DLD1 (cell line): ENCODE results near the gene LDB3.

Experiments
- in situ Hi-C: cut with HindIII; loops from 2 replicates; pipeline ENCODE4 v1.10.0; 2017; ENCODE audit warnings: low sequenced_read_pairs

Gene LDB3

DNA sequence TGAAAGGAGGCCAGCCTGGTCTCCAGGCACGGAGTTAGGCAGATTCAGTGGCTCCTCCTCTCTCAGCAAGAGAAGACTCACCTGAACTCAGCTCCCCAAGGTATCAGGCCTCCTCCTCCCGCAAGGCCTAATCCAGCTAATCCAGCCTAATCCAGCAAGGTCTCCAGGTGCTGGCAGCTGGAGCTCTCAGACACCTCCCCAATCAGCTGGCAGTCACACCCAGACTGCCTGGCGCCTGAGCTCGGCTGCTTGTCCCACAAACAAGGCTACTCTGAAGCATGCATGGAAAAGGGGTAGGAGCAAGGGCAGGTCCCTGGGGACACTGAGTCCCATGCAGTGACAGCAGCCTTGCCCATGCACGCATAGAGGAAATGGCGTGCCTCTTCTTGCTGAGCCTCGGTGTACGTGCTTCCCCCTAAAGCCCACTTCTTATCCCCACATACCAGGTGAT lies 17.3 kb upstream of the LDB3 start:
- in situ Hi-C loops = no loop called here

DNA sequence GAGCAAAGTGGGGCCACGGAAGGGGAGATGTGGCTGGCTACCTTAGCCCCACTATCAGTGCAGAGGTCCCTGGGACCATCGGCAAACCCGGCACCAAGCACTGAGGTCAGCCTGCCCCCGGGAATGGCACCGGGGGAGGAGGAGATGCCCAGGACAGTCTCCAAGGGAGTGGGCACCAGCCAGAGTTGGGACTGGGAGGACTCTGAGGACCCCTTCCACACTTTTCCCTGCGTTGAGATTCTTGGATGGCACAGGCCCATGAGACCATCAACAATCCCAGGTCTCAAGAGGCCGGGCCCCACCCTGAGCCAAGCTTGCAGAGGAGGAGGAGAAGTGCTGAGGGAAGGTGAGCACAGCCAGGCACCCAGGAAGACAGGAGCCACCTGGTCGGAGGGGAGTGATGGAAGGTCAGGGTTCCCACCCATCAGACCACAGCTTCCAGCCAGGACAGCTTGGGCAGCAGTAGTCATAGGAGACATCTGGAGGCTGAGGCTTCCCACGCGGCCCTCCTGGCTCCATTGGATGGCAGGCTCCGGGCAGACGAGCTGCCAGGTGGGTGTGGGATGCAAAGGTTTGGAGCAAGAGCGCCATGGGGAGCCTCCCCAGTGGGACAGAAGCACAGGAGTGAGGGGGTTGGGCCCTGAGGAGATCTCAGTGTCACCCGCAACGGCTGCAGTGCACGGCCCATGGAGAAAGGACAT lies 16.5 kb upstream of the LDB3 start:
- in situ Hi-C loops = no loop called here

DNA sequence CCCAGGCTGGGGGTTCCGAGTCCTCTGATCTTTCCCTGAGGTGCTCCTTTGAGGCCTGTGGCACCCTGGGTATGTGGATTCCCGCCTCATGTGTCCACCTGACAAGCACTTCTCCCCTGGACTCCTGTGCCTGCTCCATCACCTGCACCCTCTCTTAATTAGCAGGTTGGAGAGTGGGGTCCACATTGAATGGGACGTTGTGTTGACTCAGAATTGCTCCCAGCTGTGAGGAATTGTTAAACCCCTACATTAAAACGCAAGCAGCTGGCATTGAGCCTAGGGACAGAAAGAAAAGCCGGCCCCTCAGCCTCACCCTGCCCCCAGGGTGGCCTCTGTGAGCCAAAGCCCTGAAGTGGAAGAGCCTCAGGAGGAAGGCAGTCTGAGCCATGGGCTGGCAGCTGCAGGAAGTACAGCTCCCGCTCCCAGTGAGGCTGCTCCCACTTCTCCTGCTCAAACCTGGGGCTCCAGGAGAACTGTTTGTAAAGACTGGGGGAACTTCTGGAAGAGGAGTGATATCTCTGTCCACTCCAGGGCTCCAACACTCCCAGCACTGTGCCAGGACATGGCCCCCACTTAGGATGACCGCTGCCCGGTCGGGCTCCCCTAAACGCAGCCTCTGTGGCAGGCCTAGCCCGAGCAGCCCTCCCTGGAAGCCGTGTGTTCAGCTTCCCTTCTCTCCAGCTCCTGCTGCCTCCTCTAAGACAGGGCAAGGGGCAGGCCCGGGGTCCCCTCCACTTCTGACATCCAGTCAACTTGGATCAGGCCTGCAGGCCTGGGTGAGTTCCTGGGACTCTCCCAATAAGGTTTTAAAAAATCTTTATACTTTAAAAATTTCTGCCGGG lies 15.7 kb upstream of the LDB3 start:
- in situ Hi-C loops = no loop called here

DNA sequence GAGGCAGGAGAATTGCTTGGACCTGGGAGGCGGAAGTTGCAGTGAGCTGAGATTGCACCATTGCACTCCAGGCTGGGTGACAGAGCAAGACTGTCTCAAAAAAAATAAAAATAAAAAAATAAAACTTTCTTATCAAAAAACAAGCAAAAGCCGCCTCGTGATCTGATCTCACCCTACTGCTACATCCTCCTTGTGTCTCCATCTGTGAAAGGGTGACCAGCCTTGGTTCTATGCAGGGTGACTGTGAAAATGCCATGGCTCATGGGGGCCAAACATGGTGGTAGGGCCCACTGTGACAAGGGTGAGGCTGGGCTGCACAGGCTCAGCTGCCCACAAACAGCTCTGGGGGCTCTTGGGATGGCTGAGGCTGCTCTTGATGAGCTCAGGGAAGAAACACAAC lies 14.9 kb upstream of the LDB3 start:
- in situ Hi-C loops = no loop called here

DNA sequence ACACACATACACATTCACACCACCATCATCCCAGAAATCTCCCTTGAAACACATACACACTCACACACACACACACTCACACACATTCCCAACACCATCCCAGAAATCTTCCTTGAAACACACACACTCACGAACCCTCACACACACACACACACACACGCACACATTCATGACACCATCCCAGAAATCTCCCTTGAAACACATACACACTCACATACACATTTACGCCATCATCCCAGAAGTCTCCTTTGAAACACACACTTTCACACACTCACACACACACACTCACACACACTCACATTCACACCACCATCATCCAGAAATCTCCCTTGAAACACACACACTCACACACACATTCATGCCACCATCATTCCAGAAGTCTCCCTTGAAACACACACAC lies 14.3 kb upstream of the LDB3 start:
- in situ Hi-C loops = no loop called here

DNA sequence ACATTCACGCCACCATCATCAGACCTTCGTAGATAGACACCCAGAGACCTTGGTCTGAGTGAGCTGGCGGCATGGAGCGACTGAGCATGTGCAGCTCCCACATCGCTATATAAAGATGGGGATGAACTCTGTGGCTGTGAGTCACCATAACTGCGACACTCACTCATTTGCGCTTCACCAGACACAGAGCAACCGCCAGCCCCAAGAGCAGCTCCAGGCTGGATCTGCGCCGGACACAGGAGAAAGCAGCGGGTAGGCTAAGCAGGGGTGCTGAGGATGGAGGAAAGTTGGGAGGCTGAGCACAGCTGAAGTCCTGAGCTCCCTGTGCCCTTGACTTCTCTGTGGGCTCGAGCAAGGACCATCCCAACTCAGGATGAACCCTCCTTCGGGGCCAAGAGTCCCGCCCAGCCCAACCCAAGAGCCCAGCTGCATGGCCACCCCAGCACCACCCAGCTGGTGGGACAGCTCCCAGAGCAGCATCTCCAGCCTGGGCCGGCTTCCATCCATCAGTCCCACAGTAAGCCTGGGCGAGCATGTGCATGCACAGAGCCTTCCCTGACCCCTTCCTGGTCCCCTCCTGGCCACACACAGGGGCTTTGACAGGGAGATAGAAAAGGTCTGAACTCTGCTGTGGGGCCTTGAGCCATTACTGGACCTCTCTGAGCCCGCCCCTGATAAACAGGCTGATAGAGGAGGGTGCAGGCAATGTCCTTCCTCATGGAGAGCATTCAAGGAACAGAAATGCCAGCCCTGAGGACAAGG lies 13.7 kb upstream of the LDB3 start, which contains the start of gene OPN4:
Gene OPN4, plus strand, starts transcription at position 137 of the 762 bp plus-strand sequence. Its CDS starts 237 bp downstream, at position 374.
- in situ Hi-C loops = no loop called here

DNA sequence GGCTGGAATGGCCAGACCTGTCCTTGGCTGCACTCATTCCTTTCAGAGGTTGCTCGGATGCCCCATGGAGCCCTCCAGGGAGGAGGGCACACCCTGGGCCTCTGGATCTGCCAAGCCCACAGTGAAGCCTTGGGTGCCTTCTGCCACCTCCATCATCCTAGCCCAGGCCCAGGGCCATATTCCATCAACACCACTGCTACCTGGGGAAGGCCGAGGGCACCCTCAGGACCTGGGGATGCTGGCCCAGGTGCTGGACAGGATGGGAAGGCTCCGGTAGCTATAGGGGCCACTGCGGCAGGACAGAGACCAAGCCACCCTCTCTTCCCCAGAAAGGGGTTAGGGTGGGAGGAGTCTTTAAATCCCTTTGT lies 13.2 kb upstream of the LDB3 start:
- in situ Hi-C loops = no loop called here

DNA sequence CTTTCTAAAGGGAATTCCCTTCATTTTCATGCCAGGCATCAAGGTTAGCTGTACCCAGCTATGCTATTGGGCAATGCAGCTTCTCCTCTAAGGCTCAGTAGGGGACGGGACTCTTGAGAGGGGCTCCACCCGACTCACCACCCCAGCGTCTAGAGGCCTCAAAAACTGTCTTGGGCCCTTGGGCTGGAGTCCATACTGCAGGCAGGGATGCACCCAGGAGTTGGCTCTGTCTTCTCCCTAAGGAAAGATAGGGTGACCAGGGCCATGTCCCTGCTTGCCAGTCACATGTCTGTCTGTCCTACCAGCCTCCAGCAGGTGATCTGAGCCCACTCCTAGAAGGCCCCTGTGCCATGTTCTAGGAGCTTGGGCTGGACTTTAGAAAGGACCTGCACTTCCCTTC lies 12.7 kb upstream of the LDB3 start:
- in situ Hi-C loops = no loop called here

DNA sequence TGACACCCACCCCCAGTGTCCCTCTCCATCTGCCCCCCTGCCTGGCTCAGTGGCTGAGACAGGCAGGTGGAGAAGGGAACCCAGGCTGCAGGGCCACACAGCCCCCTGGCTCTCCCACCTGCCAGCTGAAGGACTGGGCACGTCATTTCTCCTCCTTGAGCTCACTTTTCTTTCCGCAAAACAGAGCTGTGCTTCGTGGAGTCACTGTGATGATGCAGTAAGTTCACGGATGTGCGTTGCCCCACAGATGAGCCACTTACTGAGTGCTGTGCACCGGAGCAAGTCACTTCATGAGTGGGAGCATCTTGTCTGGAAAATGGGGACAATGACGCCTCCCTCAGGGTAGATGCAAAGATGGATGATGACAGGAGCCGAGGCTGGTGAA lies 11.3 kb upstream of the LDB3 start:
- in situ Hi-C loops = no loop called here

DNA sequence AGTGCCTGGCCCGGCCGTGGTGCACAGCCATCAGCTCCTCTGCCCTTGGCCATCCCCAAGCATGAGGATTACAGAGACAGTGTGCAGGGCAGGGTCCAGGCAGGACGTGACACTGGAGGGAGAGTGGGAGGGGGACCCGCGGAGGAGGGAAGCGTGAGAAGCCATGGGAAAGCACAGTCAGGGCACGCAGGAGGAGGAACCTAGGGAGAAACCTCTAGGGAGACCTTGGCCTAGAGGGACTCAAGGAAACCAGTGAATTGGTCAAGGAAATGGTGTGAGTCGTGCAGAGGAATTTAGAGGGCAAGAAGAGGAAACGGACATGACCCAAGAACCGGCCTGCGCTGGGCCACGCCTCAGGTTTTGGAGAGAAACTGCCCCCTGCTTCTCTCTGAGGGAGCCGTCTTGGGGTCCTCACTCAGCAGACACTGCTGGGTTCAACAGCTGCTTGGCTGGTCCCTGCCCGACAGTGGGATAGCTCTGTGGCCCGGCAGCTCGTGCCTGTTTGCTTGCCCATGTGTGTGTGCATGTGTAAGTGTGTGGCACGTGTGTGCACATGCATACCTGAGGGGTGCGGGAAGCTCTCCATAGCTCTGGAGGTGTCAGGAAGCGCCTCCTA lies 10.8 kb upstream of the LDB3 start:
- in situ Hi-C loops = no loop called here

DNA sequence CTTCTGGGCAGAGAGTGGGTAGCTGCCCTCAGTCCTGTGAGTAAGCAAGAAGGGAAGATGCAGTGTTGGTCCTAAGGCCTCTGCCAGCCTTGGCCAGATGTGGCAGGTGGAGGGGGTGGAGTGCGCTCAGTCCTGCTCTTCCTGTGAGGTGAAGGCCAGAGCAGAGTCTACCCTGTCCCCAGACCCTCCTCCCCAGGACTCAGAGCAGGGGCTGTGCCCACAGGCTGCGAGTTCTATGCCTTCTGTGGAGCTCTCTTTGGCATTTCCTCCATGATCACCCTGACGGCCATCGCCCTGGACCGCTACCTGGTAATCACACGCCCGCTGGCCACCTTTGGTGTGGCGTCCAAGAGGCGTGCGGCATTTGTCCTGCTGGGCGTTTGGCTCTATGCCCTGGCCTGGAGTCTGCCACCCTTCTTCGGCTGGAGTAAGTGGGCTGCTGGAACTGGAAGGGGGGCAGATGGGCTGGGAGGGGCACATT lies 10.0 kb upstream of the LDB3 start:
- in situ Hi-C loops = no loop called here

DNA sequence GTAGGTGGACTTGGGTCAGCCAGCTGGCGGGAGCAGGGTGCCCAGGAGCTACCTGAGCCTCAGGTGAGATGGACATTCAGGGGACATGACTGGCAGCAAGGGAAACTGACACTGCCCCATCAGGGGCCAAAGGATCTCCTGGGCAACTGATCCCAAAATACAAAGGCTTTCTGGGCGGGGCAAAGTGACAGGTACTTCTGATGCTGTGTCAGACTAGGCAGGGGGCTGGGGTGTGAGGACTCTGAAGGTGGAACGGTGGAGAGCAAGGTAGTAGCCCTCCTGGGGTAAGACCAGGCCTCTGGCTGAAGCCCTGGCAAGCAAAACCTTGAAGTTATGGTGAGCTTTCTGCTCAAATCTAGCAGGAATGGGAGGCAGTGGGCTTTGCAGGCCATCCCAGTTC lies 9.6 kb upstream of the LDB3 start:
- in situ Hi-C loops = no loop called here

DNA sequence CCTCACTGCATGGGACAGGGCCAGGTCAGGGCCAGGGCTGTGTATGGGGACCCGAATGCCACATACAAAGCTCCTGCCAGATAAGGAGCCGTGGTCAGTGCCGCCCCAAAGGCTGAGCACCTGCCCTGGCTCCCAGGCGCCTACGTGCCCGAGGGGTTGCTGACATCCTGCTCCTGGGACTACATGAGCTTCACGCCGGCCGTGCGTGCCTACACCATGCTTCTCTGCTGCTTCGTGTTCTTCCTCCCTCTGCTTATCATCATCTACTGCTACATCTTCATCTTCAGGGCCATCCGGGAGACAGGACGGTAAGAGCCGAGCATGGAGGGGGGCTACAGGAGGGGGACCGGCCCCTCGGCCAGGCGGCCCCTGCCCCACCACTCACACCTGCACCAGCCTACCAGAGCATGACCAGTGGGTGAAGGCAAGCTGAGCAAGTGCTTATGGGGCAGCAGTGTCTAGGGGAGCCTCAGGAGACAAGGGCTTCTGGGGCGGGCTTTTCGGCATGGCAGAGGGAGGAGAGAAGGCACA lies 9.1 kb upstream of the LDB3 start:
- in situ Hi-C loops = no loop called here

DNA sequence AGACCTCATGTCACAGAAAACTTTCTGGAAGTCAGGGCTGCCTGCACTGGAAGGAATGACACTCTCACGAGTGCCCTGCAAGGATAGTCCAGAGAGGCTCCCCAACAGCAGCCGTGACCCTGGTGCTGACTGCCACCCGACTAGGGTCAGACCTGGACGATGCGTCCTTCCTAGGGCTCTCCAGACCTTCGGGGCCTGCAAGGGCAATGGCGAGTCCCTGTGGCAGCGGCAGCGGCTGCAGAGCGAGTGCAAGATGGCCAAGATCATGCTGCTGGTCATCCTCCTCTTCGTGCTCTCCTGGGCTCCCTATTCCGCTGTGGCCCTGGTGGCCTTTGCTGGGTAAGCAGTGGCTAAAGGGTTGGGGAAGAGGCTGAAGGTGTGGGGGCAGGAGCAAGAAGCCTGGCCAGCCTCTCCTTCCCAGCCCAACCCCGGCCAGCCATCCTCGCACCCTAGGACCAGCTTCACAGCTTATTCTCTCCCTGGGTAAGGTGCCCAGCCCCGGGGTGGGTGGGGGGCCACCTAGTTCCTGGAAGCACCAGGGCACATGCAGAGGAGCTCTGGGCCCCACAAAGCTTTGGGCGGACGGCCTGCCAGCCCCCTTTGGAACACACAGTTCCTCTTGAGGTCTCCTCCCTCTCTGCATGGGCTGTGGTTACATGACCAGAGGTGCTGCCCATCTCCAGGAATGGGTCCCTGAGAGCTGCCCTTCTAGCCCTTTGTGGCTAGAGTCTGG lies 8.4 kb upstream of the LDB3 start:
- in situ Hi-C loops = no loop called here

DNA sequence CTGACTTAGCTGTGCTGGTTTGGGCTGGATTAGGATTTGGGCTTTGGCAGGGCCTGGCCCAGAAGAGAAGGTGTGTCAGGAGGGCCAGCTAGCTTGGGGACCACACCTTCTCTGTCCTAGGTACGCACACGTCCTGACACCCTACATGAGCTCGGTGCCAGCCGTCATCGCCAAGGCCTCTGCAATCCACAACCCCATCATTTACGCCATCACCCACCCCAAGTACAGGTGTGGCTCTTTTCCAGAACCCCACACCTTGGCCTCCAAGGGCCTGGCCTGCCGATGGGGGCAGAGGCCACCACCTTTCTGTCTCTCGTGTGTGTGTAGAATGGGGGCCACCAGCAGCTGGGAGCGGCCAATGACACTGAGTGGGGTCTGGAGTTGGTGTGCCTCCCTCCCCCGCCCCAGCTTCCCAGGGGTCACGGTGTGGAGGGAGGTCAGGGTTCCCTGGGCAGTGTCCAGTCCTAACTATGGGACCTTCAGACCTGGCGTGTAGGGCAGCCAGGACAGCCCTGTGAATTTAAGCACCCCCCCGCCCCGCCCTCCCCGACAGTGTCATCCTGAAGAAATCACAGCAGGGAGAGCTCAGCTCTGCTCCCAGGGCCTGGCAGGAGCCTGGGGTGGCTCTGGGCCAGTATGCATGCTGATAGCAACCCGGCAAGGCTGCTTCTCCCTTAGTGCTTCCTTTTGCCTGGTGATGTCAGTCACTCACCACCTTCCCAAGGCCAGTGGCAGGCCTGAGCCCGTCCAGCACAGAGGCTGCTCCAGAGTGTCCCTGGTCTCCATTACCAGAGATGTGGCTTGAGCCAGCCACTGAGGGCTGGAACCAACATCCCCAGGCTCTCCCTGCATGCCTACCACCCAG lies 6.9 kb upstream of the LDB3 start:
- in situ Hi-C loops = no loop called here

DNA sequence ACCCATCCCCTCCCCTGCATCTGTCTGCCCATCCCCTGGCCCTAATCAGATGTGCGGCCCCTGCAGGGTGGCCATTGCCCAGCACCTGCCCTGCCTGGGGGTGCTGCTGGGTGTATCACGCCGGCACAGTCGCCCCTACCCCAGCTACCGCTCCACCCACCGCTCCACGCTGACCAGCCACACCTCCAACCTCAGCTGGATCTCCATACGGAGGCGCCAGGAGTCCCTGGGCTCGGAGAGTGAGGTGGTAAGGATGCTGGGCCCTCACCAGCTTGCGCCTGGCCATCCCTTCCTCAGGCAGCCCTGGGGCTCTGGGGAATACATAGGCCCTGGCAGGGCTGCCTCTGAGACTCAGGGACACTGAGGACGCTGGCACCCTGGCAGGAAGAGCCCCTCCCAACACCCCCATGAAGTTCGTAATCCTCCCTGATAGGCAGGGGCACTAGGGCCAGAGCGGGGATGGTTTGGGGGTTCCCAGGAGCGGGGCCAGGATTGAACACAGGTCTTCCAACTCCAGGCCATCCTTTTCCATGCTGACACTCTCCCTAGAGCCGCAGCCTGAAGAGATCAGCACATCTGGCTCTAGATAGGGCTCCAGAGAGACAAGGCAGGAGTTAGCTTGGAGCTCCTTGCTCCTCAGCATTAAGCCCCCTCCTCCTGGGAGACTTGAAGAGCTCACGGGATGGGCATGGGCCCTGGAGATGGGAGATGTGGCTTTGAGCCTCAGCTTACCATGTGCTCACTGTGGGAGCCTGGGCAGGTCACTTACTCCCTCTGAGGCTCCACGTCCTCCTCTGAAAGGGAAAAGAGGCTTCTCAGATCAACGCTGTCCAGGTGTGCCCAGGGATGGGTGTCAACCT lies 5.9 kb upstream of the LDB3 start:
- in situ Hi-C loops = no loop called here

DNA sequence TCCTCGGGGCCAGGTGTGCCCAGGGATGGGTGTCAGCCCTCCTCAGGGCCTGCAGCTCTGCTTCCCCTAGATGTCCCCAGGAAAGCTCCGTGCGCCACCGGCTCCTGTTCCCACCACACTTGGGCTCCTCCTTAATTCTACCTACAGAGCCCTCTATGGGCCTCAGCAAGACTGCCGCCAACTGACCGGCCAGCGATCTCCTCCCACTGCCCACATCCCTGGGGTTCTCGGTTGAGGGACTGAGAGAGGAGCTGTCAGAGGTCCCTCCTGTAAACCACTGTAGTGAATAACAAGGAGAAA lies 5.3 kb upstream of the LDB3 start:
- in situ Hi-C loops = no loop called here

DNA sequence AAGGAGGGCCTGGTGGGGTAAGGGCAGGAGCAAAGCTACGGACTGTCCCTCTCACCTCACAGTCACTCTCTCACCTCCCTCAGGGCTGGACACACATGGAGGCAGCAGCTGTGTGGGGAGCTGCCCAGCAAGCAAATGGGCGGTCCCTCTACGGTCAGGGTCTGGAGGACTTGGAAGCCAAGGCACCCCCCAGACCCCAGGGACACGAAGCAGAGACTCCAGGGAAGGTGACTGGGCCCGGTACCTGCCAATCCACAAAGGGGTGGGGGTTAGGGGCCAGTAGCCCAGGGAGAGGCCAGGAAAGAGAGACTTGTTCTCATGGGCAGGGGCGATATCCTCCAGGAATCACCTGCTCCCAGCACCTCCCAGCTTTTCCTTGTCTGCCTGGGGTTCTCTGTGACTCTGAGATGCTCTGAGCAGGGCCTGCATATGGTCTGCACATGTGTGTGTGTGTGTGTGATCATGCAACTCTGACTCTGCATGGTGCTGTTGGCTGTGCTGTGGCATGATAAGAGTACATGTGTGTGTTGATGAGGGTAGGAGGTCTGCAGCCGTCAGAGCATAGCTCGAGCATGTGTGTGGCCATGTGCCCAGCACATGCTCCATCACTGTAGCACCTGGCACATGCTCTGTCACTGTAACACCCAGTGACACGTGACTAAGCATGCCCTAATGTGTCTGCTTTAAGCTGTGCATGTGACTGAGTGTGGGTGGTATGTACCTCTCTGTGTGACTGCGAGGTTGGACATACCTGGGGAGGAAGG lies 4.6 kb upstream of the LDB3 start:
- in situ Hi-C loops = no loop called here
